ENCODE results near the gene DENND1A.

GRCh38 chr9:123784518-123784917 lies 145.4 kb downstream of the DENND1A start:
- no peak for TF ChIP-seq POLR2AphosphoS5 (IDR thresholded peaks at IDR 0.05)
- no peak for TF ChIP-seq CTCF (IDR thresholded peaks at IDR 0.05)
- no peak for TF ChIP-seq EP300 (IDR thresholded peaks at IDR 0.05)
- TF ChIP-seq POLR2A (IDR thresholded peaks at IDR 0.05) = no peak
